ENCODE data around the gene GAPVD1.
"Not testable (repeated sequence)": the region's sequence is repeated elsewhere in the genome, so short reads cannot be mapped to it uniquely, and the experiment has no call there.

The GAPVD1 gene

DNA sequence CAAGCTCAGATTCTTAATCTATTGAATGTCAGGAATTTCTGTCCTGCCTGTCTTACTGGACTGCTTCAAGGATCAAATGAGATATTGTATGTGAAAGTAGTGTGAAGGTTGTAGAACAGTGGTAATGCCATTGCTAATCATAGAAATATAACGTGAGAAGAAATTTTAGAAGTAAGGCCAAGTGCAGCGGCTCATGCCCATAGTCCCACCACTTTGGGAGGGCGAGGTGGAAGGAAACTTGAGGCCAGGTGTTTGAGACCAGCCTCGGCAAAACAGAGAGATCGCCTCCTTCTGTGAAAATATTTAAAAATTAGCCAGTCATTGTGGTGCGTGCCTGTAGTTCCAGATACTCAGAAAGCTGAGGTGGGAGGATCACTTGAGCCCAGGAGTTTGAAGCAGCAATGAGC, 15.4 kb upstream of the GAPVD1 start:
- no peak for DNase-seq (ENCODE audit: low read depth in 2 of 2)

DNA sequence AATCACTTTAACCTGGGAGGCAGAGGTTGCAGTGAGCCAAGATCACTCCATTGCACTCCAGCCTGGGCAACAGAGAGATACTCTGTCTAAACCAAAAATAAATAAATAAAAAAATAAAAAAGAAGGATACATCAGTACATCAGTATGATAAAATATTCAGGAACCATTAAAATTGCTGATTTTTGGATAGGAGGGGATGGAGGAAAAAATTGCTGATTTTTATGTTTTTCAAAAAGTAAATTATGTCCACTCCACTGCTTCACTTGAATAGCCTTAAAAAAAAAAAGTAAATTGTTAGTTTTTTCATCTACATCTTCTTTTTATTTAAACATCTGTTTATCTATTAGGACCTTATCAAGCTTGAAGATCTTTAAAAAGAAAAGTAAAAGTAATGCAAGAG, 7.4 kb upstream of the GAPVD1 start:
- DNase-seq (ENCODE audit: low read depth in 2 of 2): no peak

GRCh38 chr9:125255781-125256391, 5.7 kb upstream of the GAPVD1 start:
- no peak for DNase-seq (ENCODE audit: low read depth in 2 of 2)

DNA sequence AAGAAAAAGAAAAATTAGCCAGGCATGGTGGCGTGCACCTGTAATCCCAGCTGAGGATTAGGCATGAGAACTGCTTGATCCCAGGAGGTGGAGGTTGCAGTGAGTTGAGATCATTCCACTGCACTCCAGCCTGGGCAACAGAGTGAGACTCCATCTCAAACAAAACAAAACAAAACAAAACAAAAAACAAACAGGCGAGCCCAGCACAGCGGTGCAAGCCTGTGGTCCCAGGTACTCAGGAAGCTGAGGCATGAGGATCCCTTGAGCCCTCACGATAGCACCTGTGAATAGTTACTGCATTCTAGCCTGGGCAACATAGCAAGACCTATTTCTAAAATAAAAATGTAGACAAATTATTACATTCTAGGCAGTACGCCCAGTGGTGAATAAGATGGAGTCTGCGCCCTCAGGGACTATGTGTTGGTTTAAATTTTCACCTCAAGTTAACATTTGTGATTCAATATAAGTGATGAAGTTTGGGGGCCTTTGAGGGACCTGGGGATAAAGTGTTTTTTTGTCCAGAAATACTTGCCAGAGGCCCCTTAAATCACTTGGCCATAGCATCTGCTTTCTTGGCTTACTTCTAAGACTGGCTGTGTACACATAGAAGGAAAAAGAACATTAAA, 3.4 kb upstream of the GAPVD1 start:
- no peak for DNase-seq (ENCODE audit: low read depth in 2 of 2)

GRCh38 chr9:125258832-125259534, 2.6 kb upstream of the GAPVD1 start:
- DNase-seq (ENCODE audit: low read depth in 2 of 2): no peak

GRCh38 chr9:125260561-125260960, 1.1 kb upstream of the GAPVD1 start:
- DNase-seq (ENCODE audit: low read depth in 2 of 2): no peak

GRCh38 chr9:125262294-125262991, 817 bp downstream of the GAPVD1 start:
- DNase-seq (ENCODE audit: low read depth in 2 of 2): no peak

- not testable (repeated sequence) for DNase-seq (ENCODE audit: low read depth in 2 of 2)
These were observed 2.4 kb downstream of the GAPVD1 start for GRCh38 chr9:125264068-125264467.

DNA sequence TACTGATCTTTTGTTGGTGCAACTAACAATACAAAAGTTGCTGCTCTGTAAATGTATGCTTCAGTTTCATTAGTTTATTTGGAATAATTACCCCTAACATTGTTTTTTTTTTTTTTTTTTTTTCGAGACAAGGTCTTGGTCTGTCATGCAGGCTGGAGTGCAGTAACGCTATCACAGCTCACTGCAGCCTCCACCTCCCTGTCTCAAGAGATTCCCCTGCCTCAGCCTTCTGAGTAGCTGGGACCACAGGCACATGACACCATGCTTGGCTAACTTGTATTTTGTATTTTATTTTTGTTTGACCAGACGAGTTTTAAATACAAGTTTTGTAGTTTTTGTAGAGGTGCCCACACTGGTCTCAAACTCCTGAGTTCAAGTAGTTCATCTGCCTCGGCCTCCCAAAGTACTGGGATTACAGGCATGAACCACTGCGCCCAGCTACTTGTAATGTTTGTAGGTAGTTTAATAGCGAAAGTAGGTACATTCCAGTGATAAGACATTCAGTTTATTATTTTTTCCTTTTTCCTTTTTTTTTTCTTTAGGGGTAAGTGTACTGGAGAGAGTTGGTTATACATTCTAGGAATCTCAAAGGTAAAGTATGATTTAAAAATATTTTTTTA, 6.9 kb downstream of the GAPVD1 start:
- no peak for DNase-seq (ENCODE audit: low read depth in 2 of 2)

DNA sequence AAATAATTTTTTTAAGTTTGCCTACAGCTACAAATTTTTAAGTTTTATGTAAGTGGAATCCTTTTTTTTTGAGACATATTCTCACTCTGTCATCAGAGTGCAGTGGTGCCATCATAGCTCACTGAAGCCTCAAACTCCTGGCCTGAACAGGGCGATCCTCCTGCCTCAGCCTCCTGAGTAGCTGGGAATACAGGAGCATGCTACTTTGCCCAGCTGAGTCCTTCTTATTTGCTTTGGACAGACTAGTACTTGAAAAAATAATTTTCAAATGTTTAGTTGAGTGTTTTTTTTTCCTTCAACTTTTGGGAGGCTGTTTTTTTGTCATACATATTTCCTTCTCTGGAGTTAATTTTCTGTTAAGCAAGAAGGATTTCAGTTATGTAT, 7.4 kb downstream of the GAPVD1 start:
- no peak for DNase-seq (ENCODE audit: low read depth in 2 of 2)

GRCh38 chr9:125271081-125271480, 9.5 kb downstream of the GAPVD1 start:
- DNase-seq (ENCODE audit: low read depth in 2 of 2): no peak

DNA sequence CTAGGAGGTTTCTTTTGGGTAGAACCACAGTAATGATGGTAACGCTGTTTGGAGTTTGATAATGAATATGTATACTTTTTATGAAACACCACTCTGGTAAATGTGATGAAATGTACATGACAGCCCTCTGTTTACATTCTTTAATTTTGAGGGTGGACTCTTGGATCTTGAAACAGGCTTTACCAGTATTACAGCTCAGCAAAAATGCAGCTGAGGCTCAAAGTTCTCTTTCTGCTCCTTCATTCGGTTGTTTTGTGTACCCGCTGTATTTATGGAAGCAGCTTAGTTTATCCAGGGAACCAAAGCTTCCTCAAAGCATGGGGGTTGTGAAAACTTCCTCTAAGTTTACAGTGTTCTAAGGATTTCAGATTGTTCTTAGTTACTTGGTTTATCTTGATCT, 11.1 kb downstream of the GAPVD1 start:
- DNase-seq (ENCODE audit: low read depth in 2 of 2): no peak

DNA sequence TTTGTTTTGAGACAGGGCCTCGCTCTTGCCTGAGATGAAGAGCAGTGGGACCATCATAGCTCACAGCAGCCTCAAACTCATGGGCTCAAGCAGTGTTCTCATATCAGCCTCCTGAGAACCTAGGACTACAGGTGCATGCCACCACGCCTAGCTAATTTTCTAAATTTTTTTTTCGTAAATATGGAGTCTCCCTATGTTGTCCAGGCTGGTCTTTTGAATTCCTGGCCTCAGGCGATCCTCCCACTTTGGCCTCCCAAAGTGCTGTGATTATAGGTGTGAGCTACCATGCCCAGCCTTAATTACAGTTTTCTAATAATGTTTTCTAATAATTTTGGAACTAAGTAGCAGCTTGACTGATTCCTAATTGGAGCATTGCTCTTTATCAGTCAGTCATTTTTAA, 15.1 kb downstream of the GAPVD1 start:
- no peak for DNase-seq (ENCODE audit: low read depth in 2 of 2)

- no peak for DNase-seq (ENCODE audit: low read depth in 2 of 2)
These were observed 15.8 kb downstream of the GAPVD1 start for GRCh38 chr9:125277411-125277810.

- DNase-seq (ENCODE audit: low read depth in 2 of 2): no peak
These were observed 19.3 kb downstream of the GAPVD1 start for GRCh38 chr9:125280945-125281344.

GRCh38 chr9:125284855-125285254, 23.2 kb downstream of the GAPVD1 start:
- no peak for DNase-seq (ENCODE audit: low read depth in 2 of 2)

GRCh38 chr9:125286935-125287433, 25.4 kb downstream of the GAPVD1 start:
- not testable (repeated sequence) for DNase-seq (ENCODE audit: low read depth in 2 of 2)

- DNase-seq (ENCODE audit: low read depth in 2 of 2): no peak
These were observed 31.5 kb downstream of the GAPVD1 start for GRCh38 chr9:125293134-125293533.

GRCh38 chr9:125295657-125296056, 34.0 kb downstream of the GAPVD1 start:
- DNase-seq (ENCODE audit: low read depth in 2 of 2): no peak

- no peak for DNase-seq (ENCODE audit: low read depth in 2 of 2)
These were observed 35.3 kb downstream of the GAPVD1 start for GRCh38 chr9:125296843-125297372.

GRCh38 chr9:125297917-125298316, 36.3 kb downstream of the GAPVD1 start:
- no peak for DNase-seq (ENCODE audit: low read depth in 2 of 2)

GRCh38 chr9:125302241-125302640, 40.6 kb downstream of the GAPVD1 start:
- DNase-seq (ENCODE audit: low read depth in 2 of 2): no peak
